Ascending aorta (tissue), 2 donors: ENCODE measurements around the gene SRP14. TPM values are rescaled to one million over a fixed set of nuclear protein-coding genes. Genes with fewer than 3 reads are reported as not detected.

Experiments
- DNase-seq, 2 donors: peaks; one replicate each; pipeline ENCODE4 v3.0.0-alpha.2; 2019; ENCODE audit warnings: low spot score in 2 of 2
- H3K27ac ChIP-seq, 2 donors: fragments of 200-600 bp; sonication (generic); one replicate each; pipeline ENCODE4 v1.5.1; 2016 to 2017; ENCODE audit warnings: mild to moderate bottlenecking in 1 of 2
- H3K27me3 ChIP-seq: fragments of 200-600 bp; sonication (generic); one replicate; pipeline ENCODE4 v1.5.1; 2017
- H3K36me3 ChIP-seq, 2 donors: fragments of 200-600 bp; sonication (generic); one replicate each; pipeline ENCODE4 v1.5.1; 2016
- H3K4me1 ChIP-seq, 2 donors: fragments of 200-600 bp; sonication (generic); one replicate each; pipeline ENCODE4 v1.5.1; 2016 to 2017; ENCODE audit warnings: mild to moderate bottlenecking in 1 of 2
- H3K4me3 ChIP-seq, 2 donors: fragments of 200-600 bp; sonication (generic); one replicate each; pipeline ENCODE4 v1.5.1; 2016 to 2017; ENCODE audit warnings: mild to moderate bottlenecking in 1 of 2
- H3K9me3 ChIP-seq, 2 donors: fragments of 200-600 bp; sonication (generic); one replicate each; pipeline ENCODE4 v1.5.1; 2016
- CTCF ChIP-seq, 3 experiments: fragments of 200-600 bp in 2 of 3; fragments of 450-650 bp in 1 of 3; sonication (generic) in 2 of 3; IDR thresholded peaks; one replicate each; pipeline ENCODE4 v1.5.1; 2016 to 2019; ENCODE audit warnings: antibody characterized with exemption in 3 of 3, mild to moderate bottlenecking in 1 of 3, moderate library complexity in 1 of 3
- intact Hi-C: fragments of 100-400 bp; cut with DNase I; formaldehyde crosslinking; loops from one replicate; pipeline ENCODE4 v1.15.1; 2023
- total RNA-seq: library from RNA; depleted of rRNA; stranded (reverse); fragments of >200 nt; gene quantifications from one replicate; pipeline ENCODE4 v1.1.0, GENCODE V29; 2016

Gene SRP14
- total RNA-seq = 365 TPM

- DNase-seq = peak; percentile 88 to 98
- H3K9me3 ChIP-seq = no peaks in the 10 kb centered on the region
- peak within 1 kb of the TSS; percentile 74 to 82 for H3K4me3 ChIP-seq
- no peaks in the 10 kb centered on the region for H3K27me3 ChIP-seq
- TF ChIP-seq CTCF (IDR thresholded peaks at IDR 0.05) = peak in 1 of 3 experiments; percentile 41
- intact Hi-C loops = loop anchor here (1.0 to 2.0 kb wide), 3 partner anchors 64 to 256 kb away; partner anchors contain the start of genes BMF and FSIP1
- peaks cover 31 to 34% of the 10 kb centered on the region in 2 donors for H3K36me3 ChIP-seq
- H3K4me1 ChIP-seq = peaks cover 0 to 7% of the 10 kb centered on the region in 2 donors
- H3K27ac ChIP-seq = peak within 1 kb of the TSS; percentile 87 to 93
Measured at GRCh38 chr15:40038638-40039543, at the start of gene SRP14. SRP14 (minus strand) TSS chr15:40039181; CDS start chr15:40039116, 65 bp downstream.

- intact Hi-C loops = no loop called here
- TF ChIP-seq CTCF (IDR thresholded peaks at IDR 0.05) = no peak
- Histone ChIP-seq H3K9me3 (no peaks in the 10 kb centered on the region), H3K27ac (peak overlapping the region; percentile 42 to 57), H3K4me3 (no peak overlapping the region), H3K27me3 (no peaks in the 10 kb centered on the region), H3K4me1 (peaks cover 14 to 54% of the 10 kb centered on the region in 2 donors), H3K36me3 (peaks cover 0 to 7% of the 10 kb centered on the region in 2 donors)
- DNase-seq = no peak
Measured at GRCh38 chr15:40087991-40088928, 49.3 kb upstream of the SRP14 start.

GRCh38 chr15:40087068-40087810, 48.3 kb upstream of the SRP14 start:
- intact Hi-C loops = no loop called here
- H3K36me3 ChIP-seq = peaks cover 0 to 7% of the 10 kb centered on the region in 2 donors
- H3K27ac ChIP-seq = peak overlapping the region; percentile 13 to 15
- no peak for DNase-seq
- H3K27me3 ChIP-seq = no peaks in the 10 kb centered on the region
- H3K4me3 ChIP-seq = no peak overlapping the region
- H3K9me3 ChIP-seq = no peaks in the 10 kb centered on the region
- peaks cover 16 to 52% of the 10 kb centered on the region in 2 donors for H3K4me1 ChIP-seq
- TF ChIP-seq CTCF (IDR thresholded peaks at IDR 0.05) = no peak

GRCh38 chr15:40085266-40085665, 46.3 kb upstream of the SRP14 start:
- no peak overlapping the region for H3K27ac ChIP-seq
- H3K9me3 ChIP-seq = no peaks in the 10 kb centered on the region
- DNase-seq = no peak
- intact Hi-C loops = no loop called here
- no peak for TF ChIP-seq CTCF (IDR thresholded peaks at IDR 0.05)
- H3K36me3 ChIP-seq = no peaks in the 10 kb centered on the region
- H3K27me3 ChIP-seq = no peaks in the 10 kb centered on the region
- peaks cover 19 to 47% of the 10 kb centered on the region in 2 donors for H3K4me1 ChIP-seq
- no peak overlapping the region for H3K4me3 ChIP-seq

GRCh38 chr15:40084650-40085049, 45.7 kb upstream of the SRP14 start:
- no peaks in the 10 kb centered on the region for H3K9me3 ChIP-seq
- no peaks in the 10 kb centered on the region for H3K36me3 ChIP-seq
- DNase-seq = no peak
- no peak overlapping the region for H3K27ac ChIP-seq
- no peaks in the 10 kb centered on the region for H3K27me3 ChIP-seq
- no peak for TF ChIP-seq CTCF (IDR thresholded peaks at IDR 0.05)
- H3K4me1 ChIP-seq = peaks cover 19 to 44% of the 10 kb centered on the region in 2 donors
- H3K4me3 ChIP-seq = no peak overlapping the region
- intact Hi-C loops = no loop called here
